A673 (cell line): Measurements from ENCODE around the gene LPAR6. TPM values are rescaled to one million over a fixed set of nuclear protein-coding genes. Genes with fewer than 3 reads are reported as not detected.

Experiments
- BruUV-seq: library from RNA; stranded (reverse); fragments of 400-500 nt; replicated peaks from 2 replicates; lab custom pipeline; 2021; lab: Mats Ljungman, UMichigan
- CTCF ChIA-PET: fragments of 300-600 bp; sonication (Branson Sonifier 250); formaldehyde crosslinking; loops from one replicate; lab custom pipeline; 2022; ENCODE audit warnings: antibody characterized with exemption; lab: Charles Lee
- POLR2A ChIA-PET: fragments of 300-600 bp; sonication (Branson Sonifier 250); formaldehyde crosslinking; loops from one replicate; lab custom pipeline; 2022; ENCODE audit warnings: antibody characterized with exemption; ENCODE audit not compliant: low non-redundant PET; lab: Charles Lee
- DNase-seq: peaks from one replicate; pipeline ENCODE4 v3.0.0-alpha.2; 2015; ENCODE audit warnings: low spot score
- H3K27ac ChIP-seq: fragments of 200-600 bp; sonication (generic); 2 replicates; pipeline ENCODE4 v1.5.1; 2016; ENCODE audit warnings: mixed run types, low read depth, mild to moderate bottlenecking, mixed read lengths, antibody characterized with exemption, low read length; ENCODE audit not compliant: poor library complexity, severe bottlenecking
- H3K27me3 ChIP-seq: fragments of 200-600 bp; sonication (generic); replicated peaks from 2 replicates; pipeline ENCODE4 v1.6.1; 2017; ENCODE audit warnings: mixed run types, low read depth, mild to moderate bottlenecking, mixed read lengths, antibody characterized with exemption, low read length; ENCODE audit not compliant: insufficient read depth, poor library complexity
- H3K36me3 ChIP-seq: fragments of 200-600 bp; sonication (generic); 2 replicates; pipeline ENCODE4 v1.6.1; 2016; ENCODE audit warnings: mixed run types, mild to moderate bottlenecking, mixed read lengths, antibody characterized with exemption, low read length; ENCODE audit not compliant: insufficient read depth, poor library complexity, severe bottlenecking
- H3K4me1 ChIP-seq: fragments of 200-600 bp; sonication (generic); 2 replicates; pipeline ENCODE4 v1.6.1; 2017; ENCODE audit warnings: mixed run types, mild to moderate bottlenecking, mixed read lengths, antibody characterized with exemption, low read length; ENCODE audit not compliant: insufficient read depth, poor library complexity, severe bottlenecking
- H3K4me3 ChIP-seq: fragments of 200-600 bp; sonication (generic); 2 replicates; pipeline ENCODE4 v1.5.1; 2016; ENCODE audit warnings: low read depth, mixed run types, mild to moderate bottlenecking, mixed read lengths, low read length; ENCODE audit not compliant: poor library complexity, severe bottlenecking
- H3K9me3 ChIP-seq: fragments of 200-600 bp; sonication (generic); 2 replicates; pipeline ENCODE4 v1.6.1; 2016; ENCODE audit warnings: mixed run types, low read depth, mild to moderate bottlenecking, mixed read lengths, antibody characterized with exemption, low read length; ENCODE audit not compliant: poor library complexity, severe bottlenecking
- EZH2 ChIP-seq: fragments of 200-600 bp; sonication (generic); IDR thresholded peaks from 2 replicates; pipeline ENCODE4 v1.6.1; 2017; ENCODE audit warnings: borderline replicate concordance, low read depth, mild to moderate bottlenecking, mixed read lengths, antibody characterized with exemption, low read length; ENCODE audit not compliant: poor library complexity, severe bottlenecking
- intact Hi-C: fragments of 100-400 bp; cut with micrococcal nuclease; formaldehyde crosslinking; loops from one replicate; pipeline ENCODE4 v1.10.0; 2022; ENCODE audit not compliant: unreplicated experiment
- total RNA-seq: library from RNA; stranded (reverse); gene quantifications from 2 replicates; pipeline ENCODE4 v1.2.3, GENCODE V29; 2021
- TF ChIP-seq, protein P1 (sequence below): fragments of 300-800, 200-600 bp; sonication (generic); conservative IDR thresholded peaks from 2 replicates; pipeline ENCODE4 v1.5.1; 2017; ENCODE audit warnings: low read depth, mild to moderate bottlenecking, antibody characterized with exemption, low read length, moderate library complexity, mixed read lengths

LPAR6 gene
- total RNA-seq, 1 experiment from 2014 or later = 6.7 TPM

- TF ChIP-seq, protein P1, sequence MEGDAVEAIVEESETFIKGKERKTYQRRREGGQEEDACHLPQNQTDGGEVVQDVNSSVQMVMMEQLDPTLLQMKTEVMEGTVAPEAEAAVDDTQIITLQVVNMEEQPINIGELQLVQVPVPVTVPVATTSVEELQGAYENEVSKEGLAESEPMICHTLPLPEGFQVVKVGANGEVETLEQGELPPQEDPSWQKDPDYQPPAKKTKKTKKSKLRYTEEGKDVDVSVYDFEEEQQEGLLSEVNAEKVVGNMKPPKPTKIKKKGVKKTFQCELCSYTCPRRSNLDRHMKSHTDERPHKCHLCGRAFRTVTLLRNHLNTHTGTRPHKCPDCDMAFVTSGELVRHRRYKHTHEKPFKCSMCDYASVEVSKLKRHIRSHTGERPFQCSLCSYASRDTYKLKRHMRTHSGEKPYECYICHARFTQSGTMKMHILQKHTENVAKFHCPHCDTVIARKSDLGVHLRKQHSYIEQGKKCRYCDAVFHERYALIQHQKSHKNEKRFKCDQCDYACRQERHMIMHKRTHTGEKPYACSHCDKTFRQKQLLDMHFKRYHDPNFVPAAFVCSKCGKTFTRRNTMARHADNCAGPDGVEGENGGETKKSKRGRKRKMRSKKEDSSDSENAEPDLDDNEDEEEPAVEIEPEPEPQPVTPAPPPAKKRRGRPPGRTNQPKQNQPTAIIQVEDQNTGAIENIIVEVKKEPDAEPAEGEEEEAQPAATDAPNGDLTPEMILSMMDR = no peak
- no peak for TF ChIP-seq EZH2
- no peak overlapping the region for H3K4me3 ChIP-seq
- peaks cover 15% of the 10 kb centered on the region for H3K36me3 ChIP-seq
- no TSS peak for BruUV-seq
- intact Hi-C loops = no loop called here
- H3K27me3 ChIP-seq = no peaks in the 10 kb centered on the region
- no peaks in the 10 kb centered on the region for H3K4me1 ChIP-seq
- ChIA-PET POLR2A (no interaction called here), CTCF (no interaction called here)
- no peak overlapping the region for H3K27ac ChIP-seq
- no peaks in the 10 kb centered on the region for H3K9me3 ChIP-seq
- DNase-seq = no peak
These were observed 29.5 kb downstream of the LPAR6 start for GRCh38 chr13:48383384-48383783.

- ChIA-PET CTCF (no interaction called here), POLR2A (no interaction called here)
- no TSS peak for BruUV-seq
These were observed 32.3 kb downstream of the LPAR6 start for GRCh38 chr13:48380581-48380980.

DNA sequence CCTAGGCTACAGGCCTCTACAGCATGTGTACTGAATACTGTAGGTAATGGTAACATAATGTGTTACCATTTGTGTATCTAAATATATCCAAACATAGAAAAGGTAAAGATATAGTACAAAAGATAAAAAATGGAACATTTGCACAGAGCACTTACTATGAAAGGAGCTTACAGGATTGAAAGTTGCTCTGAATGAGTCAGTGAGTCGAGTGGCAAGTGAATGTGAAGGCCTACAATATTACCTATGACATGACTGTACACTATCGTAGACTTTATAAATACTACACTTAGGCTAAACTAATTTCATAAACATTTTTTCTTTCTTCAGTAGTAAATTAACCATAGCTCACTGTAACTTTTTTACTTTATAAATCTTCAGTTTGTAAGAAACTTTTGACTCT lies 35.1 kb downstream of the LPAR6 start:
- Histone ChIP-seq H3K9me3 (no peaks in the 10 kb centered on the region), H3K27me3 (no peaks in the 10 kb centered on the region), H3K27ac (no peak overlapping the region), H3K4me3 (no peak overlapping the region), H3K4me1 (no peaks in the 10 kb centered on the region), H3K36me3 (peaks cover 22% of the 10 kb centered on the region)
- intact Hi-C loops = no loop called here
- no peak for DNase-seq
- POLR2A ChIA-PET = no interaction called here
- CTCF ChIA-PET = no interaction called here
- BruUV-seq = no TSS peak
- TF ChIP-seq, protein P1 = no peak
- TF ChIP-seq EZH2 = no peak

More at GRCh38 chr13:48380581-48380980, 32.3 kb downstream of the LPAR6 start:
- no peaks in the 10 kb centered on the region for H3K9me3 ChIP-seq
- no peaks in the 10 kb centered on the region for H3K4me1 ChIP-seq
- intact Hi-C loops = no loop called here
- H3K27me3 ChIP-seq = no peaks in the 10 kb centered on the region
- H3K36me3 ChIP-seq = peaks cover 15% of the 10 kb centered on the region
- no peak for DNase-seq
- H3K27ac ChIP-seq = no peak overlapping the region
- TF ChIP-seq, protein P1 = no peak
- no peak for TF ChIP-seq EZH2
- H3K4me3 ChIP-seq = no peak overlapping the region
